SJCRH30 (cell line): ENCODE measurements around the gene MTUS2. TPM values are rescaled to one million over a fixed set of nuclear protein-coding genes. Genes with fewer than 3 reads are reported as not detected.

Experiments used
- DNase-seq, 2 experiments: peaks; one replicate each; pipeline ENCODE4 v3.0.0-alpha.2; 2015 to 2020
- H3K27ac ChIP-seq: fragments of 250-450 bp; sonication (Bioruptor Pico); 2 replicates; pipeline ENCODE4 v1.5.1; 2020; ENCODE audit warnings: mild to moderate bottlenecking, moderate library complexity
- H3K27me3 ChIP-seq: fragments of 250-450 bp; sonication (Bioruptor Pico); 2 replicates; pipeline ENCODE4 v1.5.1; 2020; ENCODE audit warnings: mild to moderate bottlenecking, moderate library complexity
- H3K36me3 ChIP-seq: fragments of 250-450 bp; sonication (Bioruptor Pico); 2 replicates; pipeline ENCODE4 v1.5.1; 2020; ENCODE audit warnings: mild to moderate bottlenecking, moderate library complexity
- H3K4me1 ChIP-seq: fragments of 250-450 bp; sonication (Bioruptor Pico); 2 replicates; pipeline ENCODE4 v1.5.1; 2020; ENCODE audit warnings: mild to moderate bottlenecking, moderate library complexity
- H3K4me3 ChIP-seq: fragments of 250-450 bp; sonication (Bioruptor Pico); 2 replicates; pipeline ENCODE4 v1.5.1; 2020; ENCODE audit warnings: mild to moderate bottlenecking, moderate library complexity
- H3K9me3 ChIP-seq: fragments of 250-450 bp; sonication (Bioruptor Pico); replicated peaks from 2 replicates; pipeline ENCODE4 v1.5.1; 2020; ENCODE audit warnings: mild to moderate bottlenecking, moderate library complexity
- total RNA-seq: library from RNA; depleted of rRNA; stranded (reverse); fragments of >200 nt; shearing (Covaris generic); gene quantifications from 2 replicates; pipeline ENCODE4 v1.2.3, GENCODE V29; 2014

The MTUS2 gene
- total RNA-seq, 1 experiment from 2014 or later: 2.4 TPM

DNA sequence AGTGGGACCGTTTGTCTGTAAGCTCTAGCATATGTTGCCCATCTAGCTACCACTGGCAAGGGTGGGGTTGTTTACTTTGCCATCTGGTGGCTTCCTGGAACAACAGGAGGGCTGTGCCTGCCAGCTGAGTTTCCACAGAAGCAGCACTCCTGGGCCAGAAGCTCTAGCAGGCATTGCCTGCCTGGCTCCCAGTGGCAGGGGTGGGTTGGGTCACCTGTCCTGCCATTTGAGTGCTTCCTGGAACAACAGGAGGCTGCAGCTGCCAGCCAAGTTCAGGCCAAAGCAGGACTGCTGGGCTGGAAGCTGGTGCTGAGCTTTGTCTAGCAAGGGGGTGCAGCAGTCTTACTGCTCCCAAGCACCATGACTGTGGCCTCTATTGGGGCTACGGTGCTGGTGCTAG is 239.7 kb downstream of the MTUS2 start:
- Histone ChIP-seq H3K27ac (no peak overlapping the region), H3K9me3 (no peaks in the 10 kb centered on the region), H3K4me3 (no peak overlapping the region), H3K4me1 (no peaks in the 10 kb centered on the region), H3K36me3 (no peaks in the 10 kb centered on the region), H3K27me3 (no peaks in the 10 kb centered on the region)
- DNase-seq: no peak

DNA sequence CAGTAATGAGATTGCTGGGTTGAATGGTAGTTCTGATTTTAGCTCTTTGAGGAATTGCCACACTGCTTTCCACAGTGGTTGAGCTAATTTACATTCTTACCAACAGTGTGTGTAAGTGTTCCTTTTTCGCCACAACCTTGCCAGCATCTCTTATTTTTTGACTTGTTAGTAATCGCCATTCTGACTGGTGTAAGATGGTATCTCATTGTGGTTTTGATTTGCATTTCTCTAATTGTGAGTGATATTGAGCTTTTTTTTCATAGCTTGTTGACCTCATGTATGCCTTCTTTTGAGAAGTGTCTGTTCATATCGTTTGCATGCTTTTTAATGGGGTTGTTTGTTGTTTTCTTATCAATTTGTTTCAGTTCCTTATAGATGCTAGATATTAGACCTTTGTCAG is 245.0 kb downstream of the MTUS2 start:
- no peak for DNase-seq
- H3K4me3 ChIP-seq: no peak overlapping the region

DNA sequence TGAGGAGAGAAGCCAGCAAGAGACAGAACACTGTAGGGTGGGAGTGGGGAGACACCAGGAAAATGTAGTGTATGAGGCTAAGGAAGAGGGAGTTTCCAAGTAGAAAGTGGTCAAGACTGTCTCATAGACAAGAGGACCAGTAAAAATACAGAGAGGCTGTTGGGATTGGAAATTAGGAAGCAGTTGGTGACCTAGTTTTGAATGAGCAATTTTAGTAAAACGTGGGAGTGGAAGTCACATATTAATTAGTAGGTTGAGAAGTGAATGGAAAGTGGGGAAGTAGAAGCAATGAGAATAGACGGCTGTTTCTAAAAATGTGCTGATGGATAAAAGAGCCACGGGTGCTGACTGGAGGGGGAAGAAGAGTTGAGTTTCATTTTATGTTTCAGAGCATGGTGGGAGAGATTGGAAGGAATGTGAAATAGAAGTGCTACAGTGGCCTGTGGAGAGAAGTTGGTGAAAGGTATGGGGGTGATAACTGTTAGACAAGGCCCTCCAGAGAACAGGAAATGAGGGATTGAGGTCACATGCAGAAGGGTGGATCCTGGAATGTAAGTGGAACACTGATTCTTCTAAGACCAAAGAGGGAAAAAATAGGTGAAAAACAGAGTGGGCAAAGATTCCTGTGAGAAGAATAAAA is 247.3 kb downstream of the MTUS2 start:
- Histone ChIP-seq H3K27ac (no peak overlapping the region), H3K27me3 (no peaks in the 10 kb centered on the region), H3K4me1 (no peaks in the 10 kb centered on the region), H3K36me3 (no peaks in the 10 kb centered on the region), H3K9me3 (no peaks in the 10 kb centered on the region), H3K4me3 (no peak overlapping the region)
- DNase-seq: no peak

More for the DNA sequence above, 245.0 kb downstream of the MTUS2 start:
- no peaks in the 10 kb centered on the region for H3K4me1 ChIP-seq
- H3K27ac ChIP-seq: no peak overlapping the region
- no peaks in the 10 kb centered on the region for H3K9me3 ChIP-seq
- no peaks in the 10 kb centered on the region for H3K27me3 ChIP-seq
- no peaks in the 10 kb centered on the region for H3K36me3 ChIP-seq

DNA sequence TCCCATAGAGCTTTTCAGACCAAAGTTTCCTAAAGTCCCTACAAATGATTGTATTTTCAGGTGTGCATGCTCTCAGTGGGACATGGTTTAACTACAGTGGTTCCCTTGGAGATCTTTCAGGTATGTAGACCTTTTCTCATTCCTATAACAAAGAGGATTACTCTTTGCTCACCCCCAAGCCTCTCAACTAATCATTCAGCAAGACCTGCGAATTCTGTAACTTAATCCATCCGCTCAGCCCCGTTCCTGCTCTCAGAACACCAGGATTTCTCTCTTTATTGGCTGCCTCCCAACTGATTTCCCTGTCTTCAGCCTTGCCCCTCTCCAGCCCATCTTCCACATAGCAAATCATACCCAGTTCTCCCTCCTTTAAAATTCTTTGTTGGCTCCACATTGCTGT is 253.6 kb downstream of the MTUS2 start:
- Histone ChIP-seq H3K9me3 (no peaks in the 10 kb centered on the region), H3K36me3 (no peaks in the 10 kb centered on the region)

DNA sequence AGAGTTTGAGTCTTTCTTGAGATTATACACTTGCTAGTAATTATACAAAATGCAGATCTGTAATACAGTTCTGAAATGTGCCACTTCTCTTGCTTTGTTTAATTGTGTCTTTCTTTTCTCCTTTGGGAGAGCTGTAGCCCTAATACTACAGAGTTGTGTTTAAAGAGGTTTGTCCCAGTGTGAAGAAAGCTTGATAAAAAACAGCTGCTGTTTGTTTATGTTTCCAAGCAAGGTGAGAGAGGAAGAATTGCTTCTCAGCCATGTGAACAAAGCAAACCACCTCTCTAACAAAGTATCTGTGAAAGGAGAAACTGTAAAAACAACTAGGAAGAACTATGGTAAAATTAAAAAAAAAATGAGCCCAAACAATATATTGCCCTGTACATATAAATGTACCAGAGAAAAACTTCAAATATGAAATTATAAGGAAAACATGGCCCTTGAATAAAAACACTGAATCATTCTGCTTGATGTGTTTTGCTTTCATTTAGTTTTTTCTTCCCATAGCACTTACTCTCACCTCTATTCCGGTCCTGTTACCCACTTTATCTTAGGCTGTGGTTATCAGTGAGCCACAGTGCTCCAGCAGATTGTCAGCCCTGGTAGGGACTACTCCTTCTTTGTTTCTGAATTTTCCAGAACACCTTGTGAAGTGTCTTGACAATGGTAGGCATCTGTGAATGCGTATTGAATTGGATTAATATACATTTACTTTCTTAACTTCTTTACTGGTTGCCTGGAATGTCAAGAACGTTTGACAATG is 257.1 kb downstream of the MTUS2 start:
- Histone ChIP-seq H3K9me3 (no peaks in the 10 kb centered on the region), H3K4me3 (no peak overlapping the region), H3K4me1 (no peaks in the 10 kb centered on the region), H3K36me3 (no peaks in the 10 kb centered on the region), H3K27me3 (no peaks in the 10 kb centered on the region), H3K27ac (no peak overlapping the region)
- no peak for DNase-seq

More for the DNA sequence above, 253.6 kb downstream of the MTUS2 start:
- no peak for DNase-seq
- Histone ChIP-seq H3K27me3 (no peaks in the 10 kb centered on the region), H3K4me3 (no peak overlapping the region), H3K4me1 (no peaks in the 10 kb centered on the region), H3K27ac (no peak overlapping the region)

DNA sequence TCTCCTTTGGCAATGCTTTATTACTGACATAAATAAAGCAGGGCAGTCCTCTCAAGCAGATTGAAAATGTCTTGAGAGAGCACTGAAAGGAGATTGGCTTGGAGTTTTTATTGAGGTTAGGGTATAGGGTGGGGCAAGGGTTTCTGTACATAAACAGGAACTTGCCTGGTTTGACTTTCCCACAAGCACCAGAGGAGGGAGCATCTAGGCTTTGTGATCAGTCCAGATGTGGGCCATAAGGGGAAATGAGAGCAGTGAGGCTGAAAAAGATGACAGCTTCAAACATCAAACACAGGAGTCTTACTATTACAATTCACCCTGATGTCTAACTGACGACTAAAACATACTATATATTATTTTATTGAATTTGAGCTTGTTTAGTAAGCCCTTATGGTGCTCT is 260.9 kb downstream of the MTUS2 start:
- Histone ChIP-seq H3K4me3 (no peak overlapping the region), H3K36me3 (no peaks in the 10 kb centered on the region), H3K4me1 (no peaks in the 10 kb centered on the region), H3K9me3 (no peaks in the 10 kb centered on the region), H3K27ac (no peak overlapping the region), H3K27me3 (no peaks in the 10 kb centered on the region)
- no peak for DNase-seq

DNA sequence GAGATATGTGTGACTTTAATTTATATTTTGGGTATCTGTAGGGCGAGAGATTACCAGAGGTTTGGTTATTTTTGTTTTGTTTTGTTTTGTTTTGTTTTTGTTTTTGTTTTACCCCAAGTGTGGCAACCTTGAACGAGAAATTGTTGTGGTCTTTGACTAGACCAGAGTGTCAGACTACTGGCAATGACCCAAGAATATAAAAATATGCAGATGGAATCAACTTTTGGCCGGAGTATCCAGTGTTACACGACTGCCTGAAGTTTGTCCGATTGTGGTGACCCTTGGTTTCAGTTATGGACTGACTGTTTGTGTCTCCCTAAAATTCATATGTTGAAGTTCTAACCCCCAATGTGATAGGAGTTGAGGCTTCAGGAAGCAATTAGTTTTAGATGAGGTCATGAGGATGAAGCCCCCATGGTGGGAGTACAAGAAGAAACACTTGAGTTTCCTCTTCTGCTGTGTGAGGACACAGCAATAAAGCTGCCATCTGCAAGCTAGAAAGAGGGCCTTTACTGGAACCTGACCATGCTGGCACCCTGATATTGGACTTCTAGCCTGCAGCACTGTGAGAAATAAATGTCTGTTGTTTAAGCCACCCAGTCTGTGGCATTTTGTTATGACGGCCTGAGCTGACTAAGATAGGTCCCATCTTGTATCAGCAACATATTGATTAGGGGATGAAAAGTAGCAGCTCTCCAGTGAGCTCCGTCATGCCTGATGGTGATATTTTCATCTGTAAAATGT is 261.7 kb downstream of the MTUS2 start:
- no peaks in the 10 kb centered on the region for H3K27me3 ChIP-seq
- no peak for DNase-seq

DNA sequence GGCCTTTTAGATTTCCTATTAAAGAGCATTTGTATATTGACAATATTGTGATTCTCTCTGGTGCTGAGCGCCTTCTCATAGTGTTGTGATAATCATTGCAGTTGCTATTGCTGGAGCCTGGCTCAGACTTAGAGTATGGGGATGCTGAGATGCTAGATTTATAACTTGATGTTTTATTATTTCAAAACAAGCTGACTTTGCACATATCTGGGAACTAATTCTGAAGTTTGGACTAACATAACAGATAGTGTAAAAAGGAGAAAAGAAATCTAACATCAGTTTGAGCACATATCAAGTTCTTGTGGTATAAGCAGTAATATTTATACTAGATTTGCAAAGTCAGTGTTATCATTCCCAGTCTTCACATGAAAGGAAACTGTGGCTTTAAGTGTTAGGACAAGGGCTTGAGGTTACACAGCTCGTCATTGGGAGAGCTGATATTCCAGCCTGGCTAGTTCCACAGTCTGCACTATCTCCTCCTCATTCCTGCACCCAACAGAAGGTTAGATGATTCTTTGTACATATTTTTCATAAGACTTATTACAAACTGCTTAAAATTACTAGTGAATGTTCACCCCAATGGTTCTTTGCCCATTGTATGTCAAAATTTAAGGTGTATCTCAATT is 279.8 kb downstream of the MTUS2 start:
- H3K4me1 ChIP-seq: no peaks in the 10 kb centered on the region
- H3K4me3 ChIP-seq: no peak overlapping the region
- H3K9me3 ChIP-seq: no peaks in the 10 kb centered on the region
- H3K27me3 ChIP-seq: no peaks in the 10 kb centered on the region
- no peak for DNase-seq
- H3K27ac ChIP-seq: no peak overlapping the region
- H3K36me3 ChIP-seq: no peaks in the 10 kb centered on the region

More for the DNA sequence above, 261.7 kb downstream of the MTUS2 start:
- Histone ChIP-seq H3K4me3 (no peak overlapping the region), H3K9me3 (no peaks in the 10 kb centered on the region), H3K36me3 (no peaks in the 10 kb centered on the region), H3K27ac (no peak overlapping the region), H3K4me1 (no peaks in the 10 kb centered on the region)

DNA sequence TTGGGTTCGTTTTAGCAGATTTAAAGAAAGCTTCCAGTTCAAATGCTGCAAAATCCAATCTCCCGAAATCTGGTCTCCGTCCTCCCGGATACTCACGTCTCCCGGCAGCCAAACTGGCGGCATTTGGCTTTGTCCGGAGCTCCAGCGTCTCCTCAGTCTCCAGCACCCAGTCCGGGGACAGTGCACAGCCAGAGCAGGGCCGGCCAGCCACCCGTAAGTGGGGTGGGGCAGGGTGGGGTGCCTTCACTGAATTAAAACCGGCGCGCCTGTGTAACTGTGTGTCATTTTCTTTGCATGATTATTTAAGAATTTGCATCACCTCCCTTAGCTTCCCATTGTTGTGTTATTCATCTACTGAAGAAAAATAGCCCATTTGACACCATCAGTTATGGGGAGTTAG is 280.6 kb downstream of the MTUS2 start:
- Histone ChIP-seq H3K36me3 (no peaks in the 10 kb centered on the region), H3K27ac (no peak overlapping the region), H3K4me1 (no peaks in the 10 kb centered on the region), H3K27me3 (no peaks in the 10 kb centered on the region), H3K9me3 (no peaks in the 10 kb centered on the region), H3K4me3 (no peak overlapping the region)
- no peak for DNase-seq

DNA sequence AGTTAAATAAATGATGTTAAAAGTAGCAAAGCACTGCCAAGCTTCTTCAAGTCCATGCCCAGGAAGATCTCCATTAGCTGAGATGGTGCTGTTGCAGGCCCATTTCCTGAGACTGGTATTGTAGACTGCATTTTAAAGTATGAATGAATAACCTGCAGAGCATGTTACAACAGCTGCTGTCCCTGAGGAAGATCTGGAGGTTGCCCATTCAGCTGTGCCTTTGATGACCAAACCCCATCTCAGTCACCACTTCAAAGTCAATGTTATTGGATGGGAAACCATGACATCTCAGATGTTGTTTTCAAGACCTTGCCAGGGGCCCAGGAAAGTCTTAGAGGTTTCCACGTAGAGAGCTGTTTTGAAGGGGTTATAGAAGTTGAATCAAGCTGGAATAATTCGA is 281.3 kb downstream of the MTUS2 start:
- Histone ChIP-seq H3K36me3 (no peaks in the 10 kb centered on the region), H3K9me3 (no peaks in the 10 kb centered on the region), H3K27ac (no peak overlapping the region), H3K27me3 (no peaks in the 10 kb centered on the region), H3K4me3 (no peak overlapping the region), H3K4me1 (no peaks in the 10 kb centered on the region)
- no peak for DNase-seq

DNA sequence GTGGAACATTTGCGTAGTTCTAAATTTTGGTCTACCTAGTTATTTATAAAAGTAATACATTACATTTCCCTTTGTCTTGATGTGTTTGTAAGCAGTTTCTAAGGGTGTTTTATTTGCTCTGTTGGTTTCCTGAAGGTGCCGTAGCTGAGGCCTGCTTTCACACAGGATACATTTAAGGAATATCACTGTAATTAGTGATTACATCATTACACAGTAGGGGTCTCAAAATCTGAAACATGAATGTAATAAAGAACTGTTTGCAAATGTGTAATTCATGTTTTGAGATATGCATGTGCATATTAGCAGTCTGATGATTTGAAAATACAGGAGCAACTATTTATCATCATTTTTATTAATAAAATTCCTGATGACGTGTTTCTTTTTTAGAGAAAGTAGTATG is 281.8 kb downstream of the MTUS2 start:
- no peak overlapping the region for H3K4me3 ChIP-seq
- no peaks in the 10 kb centered on the region for H3K4me1 ChIP-seq
- H3K27ac ChIP-seq: no peak overlapping the region
- DNase-seq: no peak
- no peaks in the 10 kb centered on the region for H3K27me3 ChIP-seq
- no peaks in the 10 kb centered on the region for H3K9me3 ChIP-seq
- H3K36me3 ChIP-seq: no peaks in the 10 kb centered on the region

DNA sequence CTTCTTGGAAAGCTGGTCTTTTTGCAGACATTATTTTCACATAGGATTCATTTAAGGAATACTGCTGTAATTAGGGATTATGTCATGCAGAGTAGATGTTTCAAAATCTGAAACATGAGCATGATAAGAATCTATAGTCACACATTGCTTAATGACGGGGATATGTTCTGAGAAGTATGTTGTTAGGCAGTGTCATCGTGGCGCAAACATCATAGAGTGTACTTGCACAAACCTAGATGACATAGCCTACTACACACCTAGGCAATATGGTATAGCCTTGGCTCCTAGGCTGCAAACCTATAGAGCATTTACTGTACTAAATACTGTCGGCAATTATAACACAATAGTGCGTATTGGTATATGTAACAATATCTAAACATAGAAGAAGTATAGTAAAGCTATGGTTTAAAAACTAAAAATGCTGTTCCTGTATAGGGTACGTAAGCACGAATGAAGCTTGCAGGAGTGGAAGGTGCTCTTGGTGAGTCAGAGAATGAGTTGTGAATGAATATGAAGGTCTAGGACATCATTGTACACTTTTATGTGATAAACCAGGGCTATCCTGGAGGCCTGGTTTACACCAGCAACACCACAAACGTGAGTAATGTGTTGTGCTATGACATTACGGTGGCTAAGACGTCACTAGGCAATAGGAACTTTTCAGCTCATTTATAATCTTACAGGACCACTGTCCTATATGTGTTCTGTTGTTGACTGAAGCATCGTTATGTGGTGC is 283.1 kb downstream of the MTUS2 start:
- DNase-seq: no peak
- Histone ChIP-seq H3K27ac (no peak overlapping the region), H3K27me3 (no peaks in the 10 kb centered on the region), H3K36me3 (no peaks in the 10 kb centered on the region), H3K4me1 (no peaks in the 10 kb centered on the region), H3K4me3 (no peak overlapping the region), H3K9me3 (no peaks in the 10 kb centered on the region)

DNA sequence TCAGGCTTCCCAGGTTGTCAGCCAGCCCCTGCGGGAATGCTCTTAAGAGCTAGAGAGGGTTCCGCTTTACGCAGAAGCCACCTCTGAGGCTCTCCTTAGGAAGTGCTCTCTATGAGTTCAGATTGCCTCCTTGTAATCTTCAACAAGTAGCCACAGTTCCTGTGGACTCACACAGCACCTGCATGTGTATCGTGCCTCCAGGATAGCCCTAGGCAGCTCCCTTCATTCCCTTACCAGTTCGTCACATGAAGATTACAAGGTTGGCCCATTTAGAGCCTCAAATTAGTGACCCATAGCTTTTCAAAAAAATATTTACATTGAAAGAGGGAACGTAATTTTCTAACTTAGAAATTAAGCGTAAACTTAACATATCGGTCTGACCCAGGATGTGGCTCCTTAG is 284.3 kb downstream of the MTUS2 start:
- H3K9me3 ChIP-seq: no peaks in the 10 kb centered on the region
- DNase-seq: no peak
- H3K27me3 ChIP-seq: no peaks in the 10 kb centered on the region
- H3K36me3 ChIP-seq: no peaks in the 10 kb centered on the region
- H3K4me3 ChIP-seq: no peak overlapping the region
- H3K27ac ChIP-seq: no peak overlapping the region
- H3K4me1 ChIP-seq: no peaks in the 10 kb centered on the region

DNA sequence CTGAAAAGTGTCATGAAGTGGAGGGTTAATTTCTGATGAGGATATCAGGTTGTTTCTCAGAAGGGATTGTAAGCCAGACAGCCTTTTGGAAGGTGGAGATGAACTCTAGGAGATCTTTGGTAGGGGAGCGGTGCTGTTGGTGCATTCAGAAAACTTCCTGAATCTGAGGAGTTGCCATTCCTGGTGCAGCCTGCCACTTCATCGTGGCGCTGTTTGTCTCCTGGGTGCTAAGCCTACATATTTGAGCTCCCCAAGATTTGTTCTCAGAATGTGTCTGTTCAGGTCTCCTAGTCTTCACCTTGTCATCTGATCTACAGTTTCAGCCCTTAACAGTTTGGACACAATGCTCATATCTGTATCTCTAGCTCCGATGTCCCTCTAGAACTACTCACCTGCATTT is 285.6 kb downstream of the MTUS2 start:
- Histone ChIP-seq H3K27ac (no peak overlapping the region), H3K4me1 (no peaks in the 10 kb centered on the region), H3K27me3 (no peaks in the 10 kb centered on the region), H3K36me3 (no peaks in the 10 kb centered on the region), H3K4me3 (no peak overlapping the region), H3K9me3 (no peaks in the 10 kb centered on the region)
- peak in 1 of 2 experiments; percentile 18 for DNase-seq
